Subcutaneous abdominal adipose tissue (tissue), 5 donors: ENCODE data around the gene ARHGEF12.

ENCODE experiments used
- H3K27ac ChIP-seq: one replicate; pipeline ENCODE4 v1.7.0; 2013; ENCODE audit warnings: low read depth, mild to moderate bottlenecking, inconsistent platforms, low read length, moderate library complexity
- H3K27me3 ChIP-seq, 5 donors: one replicate each; pipeline ENCODE4 v1.7.0; 2013; ENCODE audit warnings: low read length in 5 of 5, inconsistent platforms in 1 of 5; ENCODE audit not compliant: control insufficient read depth in 5 of 5, insufficient read depth in 4 of 5
- H3K36me3 ChIP-seq, 5 donors: one replicate each; pipeline ENCODE4 v1.7.0; 2013; ENCODE audit warnings: low read length in 5 of 5; ENCODE audit not compliant: control insufficient read depth in 5 of 5, insufficient read depth in 5 of 5
- H3K4me1 ChIP-seq, 5 donors: one replicate each; pipeline ENCODE4 v1.7.0; 2013; ENCODE audit warnings: low read length in 5 of 5, mild to moderate bottlenecking in 3 of 5, moderate library complexity in 1 of 5; ENCODE audit not compliant: control insufficient read depth in 5 of 5, insufficient read depth in 5 of 5
- H3K4me3 ChIP-seq, 5 donors: one replicate each; pipeline ENCODE4 v1.7.0; 2013; ENCODE audit warnings: low read length in 5 of 5, low read depth in 1 of 5
- H3K9ac ChIP-seq, 5 donors: one replicate each; pipeline ENCODE4 v1.7.0; 2013; ENCODE audit warnings: low read length in 5 of 5, mild to moderate bottlenecking in 4 of 5, moderate library complexity in 3 of 5
- H3K9me3 ChIP-seq, 5 donors: one replicate each; pipeline ENCODE4 v1.7.0; 2013; ENCODE audit warnings: low read length in 5 of 5; ENCODE audit not compliant: control insufficient read depth in 5 of 5
- donor health status: healthy.
- donor health status: healthy.
- donor health status: healthy.
- donor health status: healthy.
- donor health status: healthy.

ARHGEF12 gene

DNA sequence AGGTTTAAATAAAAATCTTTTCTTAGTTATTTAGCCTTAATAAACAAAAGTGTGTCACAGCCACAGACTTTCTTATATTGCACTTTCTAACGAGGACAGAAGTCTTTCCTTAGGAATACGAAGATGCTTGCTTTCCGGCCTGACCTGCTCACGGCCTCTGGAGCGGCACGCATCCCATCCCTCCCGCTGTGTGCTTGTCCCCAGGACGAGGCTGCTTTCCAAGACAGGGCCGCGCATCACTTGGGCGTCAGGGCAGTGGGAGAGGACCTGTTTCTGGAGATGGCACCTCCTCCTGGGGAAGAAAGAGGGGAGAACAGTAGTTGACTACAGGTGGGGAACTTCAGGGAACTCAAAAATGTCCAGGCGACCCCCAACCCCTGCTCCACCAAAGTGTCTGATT is 201.8 kb downstream of the ARHGEF12 start:
- Histone ChIP-seq H3K9me3 (peaks cover 0 to 6% (median 4%) of the 10 kb centered on the region in 5 donors), H3K27me3 (peaks cover 0 to 4% (median 2%) of the 10 kb centered on the region in 5 donors), H3K36me3 (no peaks in the 10 kb centered on the region), H3K9ac (no peak overlapping the region), H3K4me1 (peaks cover 0 to under 1% (median 0%) of the 10 kb centered on the region in 5 donors), H3K4me3 (no peak overlapping the region), H3K27ac (no peak overlapping the region)

GRCh38 chr11:120538707-120539106 is 202.5 kb downstream of the ARHGEF12 start:
- no peaks in the 10 kb centered on the region for H3K36me3 ChIP-seq
- H3K27ac ChIP-seq, result no peak overlapping the region
- no peak overlapping the region for H3K9ac ChIP-seq
- H3K4me1 ChIP-seq, result no peaks in the 10 kb centered on the region
- peaks cover 0 to 4% (median 0%) of the 10 kb centered on the region in 5 donors for H3K27me3 ChIP-seq
- peaks cover 0 to 6% (median 4%) of the 10 kb centered on the region in 5 donors for H3K9me3 ChIP-seq
- no peak overlapping the region for H3K4me3 ChIP-seq
